GM21717 (cell line): ENCODE data around the gene LYZL4.

Experiments used
- ATAC-seq: cut with Tn5 transposase; IDR thresholded peaks from one replicate; pipeline ENCODE4 v1.9.1; 2021; ENCODE audit warnings: mild to moderate bottlenecking, moderate library complexity; ENCODE audit not compliant: unreplicated experiment

Gene LYZL4

DNA sequence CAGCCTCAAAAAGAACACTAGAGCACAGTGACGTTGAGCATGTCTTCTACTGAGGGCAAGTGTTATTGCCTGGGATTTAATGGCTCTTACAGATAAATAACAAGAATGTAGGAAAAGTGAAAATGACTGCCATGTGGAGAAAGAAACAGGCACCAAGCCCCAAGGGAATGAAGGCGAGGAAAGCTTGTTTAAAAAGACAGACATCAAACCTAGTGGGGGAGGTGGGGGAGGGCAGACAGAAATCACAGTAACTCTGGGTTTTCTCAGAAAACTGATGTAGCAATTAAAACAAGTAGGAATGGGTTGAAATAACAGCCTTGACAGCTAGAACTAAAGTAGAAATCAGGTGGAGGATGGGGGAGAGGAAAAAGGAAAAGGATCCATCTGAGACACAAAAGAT lies 18.4 kb upstream of the LYZL4 start:
- ATAC-seq = no peak

DNA sequence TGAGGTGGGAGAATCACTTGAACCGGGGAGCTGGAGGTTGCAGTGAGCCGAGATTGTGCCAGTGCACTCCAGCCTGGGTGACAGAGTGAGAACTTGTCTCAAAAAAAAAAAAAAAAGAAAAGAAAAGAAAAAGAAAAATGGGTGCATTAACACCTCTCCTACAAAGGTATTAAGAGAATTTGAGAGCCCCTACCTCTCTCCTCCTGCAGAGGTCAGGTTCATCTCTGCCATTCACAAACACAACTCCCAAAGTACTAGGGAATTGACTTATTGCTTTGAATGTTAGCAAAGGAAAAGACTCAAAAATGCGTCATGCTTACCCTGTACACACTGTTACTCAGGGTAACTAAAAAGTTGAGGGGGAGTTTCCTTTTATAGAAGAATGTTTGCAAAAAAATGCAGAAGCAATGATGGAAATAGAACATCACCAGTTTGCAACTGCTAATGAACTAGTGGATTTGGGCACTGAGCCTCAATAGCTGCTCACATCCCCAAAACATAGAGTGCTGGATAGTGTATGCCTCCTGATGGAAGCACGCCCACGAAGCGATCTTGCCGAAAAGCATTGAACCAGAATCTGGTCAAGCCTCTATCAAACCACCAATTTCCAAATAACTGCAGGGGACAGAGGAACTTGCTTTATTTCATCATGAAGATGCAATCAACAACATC lies 15.5 kb upstream of the LYZL4 start:
- no peak for ATAC-seq

DNA sequence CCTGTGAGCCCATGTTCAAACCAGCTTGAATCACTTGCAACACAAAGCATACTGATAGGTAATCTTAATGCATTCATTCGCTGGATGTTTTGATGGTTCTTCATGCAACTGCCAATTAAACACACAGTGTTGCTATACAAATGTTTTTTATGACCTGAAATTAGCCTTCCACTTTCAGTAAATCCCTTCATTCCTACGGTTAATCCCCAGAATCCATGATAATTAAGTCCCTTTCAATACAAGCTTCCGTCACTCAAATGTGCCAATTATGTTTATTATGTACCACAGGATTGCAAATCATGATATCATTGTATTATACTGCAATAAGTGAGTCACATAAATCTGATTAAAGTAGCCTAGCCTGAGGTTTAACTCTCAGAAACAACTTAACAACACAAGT lies 14.5 kb upstream of the LYZL4 start:
- no peak for ATAC-seq

DNA sequence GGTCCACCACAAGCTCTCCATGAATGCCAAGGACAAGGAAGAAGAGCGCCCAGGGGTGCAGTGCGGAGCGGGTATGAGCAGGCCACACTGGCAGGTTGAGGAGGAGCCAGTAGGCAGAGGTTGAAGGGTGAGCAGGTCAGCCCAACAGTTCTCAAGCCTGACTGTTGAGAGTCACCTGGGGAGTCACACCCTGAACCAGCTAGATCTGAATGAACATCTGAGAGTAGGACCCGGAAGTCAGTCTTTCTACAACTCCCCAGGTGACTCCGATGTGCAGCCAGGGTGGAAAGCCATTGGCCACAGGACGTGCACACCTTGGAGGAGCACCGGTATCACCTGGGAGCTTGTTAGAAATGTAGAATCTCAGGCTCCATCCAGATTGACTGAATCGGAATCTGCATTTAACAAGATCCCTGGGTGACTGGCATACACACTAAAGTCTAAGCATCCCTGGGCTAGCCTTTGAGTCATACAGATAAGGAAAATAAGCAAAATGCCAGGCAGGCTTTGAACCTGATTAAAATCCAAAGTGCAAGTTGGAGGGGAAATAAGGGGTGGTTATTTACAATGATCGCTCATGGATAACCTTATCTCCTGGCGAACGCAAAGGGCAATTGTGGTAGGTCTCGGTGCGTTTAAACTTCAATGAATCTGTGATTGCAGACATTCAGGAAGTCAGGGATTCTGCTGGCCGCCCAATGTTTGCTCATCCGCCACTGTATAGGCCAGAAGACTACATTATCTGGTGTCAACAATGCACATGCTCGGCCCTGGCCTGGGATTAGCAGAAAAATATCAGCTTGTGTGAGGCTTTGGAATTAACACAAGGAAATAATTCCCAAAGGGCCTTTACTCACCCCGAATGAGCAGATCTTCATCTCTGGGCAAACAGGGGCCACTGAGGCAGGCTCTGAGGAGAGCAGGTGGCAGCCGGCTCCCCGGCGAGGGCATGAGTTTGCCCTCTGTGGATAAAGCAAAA lies 11.7 kb upstream of the LYZL4 start:
- no peak for ATAC-seq

DNA sequence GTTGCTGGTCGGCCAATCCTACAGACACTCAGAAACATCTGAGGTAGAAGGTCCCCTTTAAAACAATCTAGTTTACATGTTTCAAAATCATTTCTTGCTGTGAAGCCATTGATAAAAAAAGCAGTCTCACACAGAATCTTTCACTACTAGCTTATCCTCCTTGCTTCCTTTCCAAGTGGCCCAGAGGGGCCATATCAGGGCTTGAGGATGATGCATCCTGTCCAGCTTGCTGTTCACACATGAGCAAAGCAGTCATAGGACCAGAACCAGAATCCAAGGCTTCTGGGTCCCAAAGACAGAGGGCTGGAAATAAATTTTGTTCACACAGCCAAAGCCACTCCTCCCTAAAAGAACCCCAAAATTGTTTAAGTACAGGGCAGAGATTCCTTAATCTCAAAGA lies 9.2 kb upstream of the LYZL4 start:
- ATAC-seq = no peak

DNA sequence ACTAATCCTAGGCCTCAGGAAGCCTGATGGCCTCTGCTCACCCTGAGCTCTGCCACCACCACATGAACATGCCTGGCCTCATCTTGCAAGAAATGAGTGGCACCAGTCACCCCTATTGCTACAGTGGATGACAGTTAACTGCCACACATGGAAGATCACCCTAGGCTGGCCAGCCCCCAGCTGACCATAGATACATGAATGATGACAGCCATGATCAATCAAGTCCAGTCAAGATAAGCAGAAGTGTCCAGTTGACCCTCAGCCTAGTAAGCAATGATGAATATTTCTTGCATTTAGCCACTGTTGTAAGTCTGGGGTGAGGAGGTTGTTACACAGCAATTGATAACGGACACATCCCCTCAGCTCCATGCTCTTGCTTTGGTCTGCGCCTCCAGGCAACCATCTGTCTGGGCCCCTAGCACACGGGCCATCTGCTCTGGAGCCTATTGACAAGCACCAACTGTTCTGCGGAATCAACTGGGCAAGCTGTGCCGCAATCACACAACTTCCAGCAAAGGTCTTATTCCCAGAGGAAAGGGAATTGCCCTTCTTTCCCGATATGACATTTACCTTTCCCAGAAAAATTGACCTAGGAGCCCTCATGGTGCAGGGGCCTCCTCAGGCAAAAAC lies 2.2 kb upstream of the LYZL4 start:
- ATAC-seq = no peak

- ATAC-seq = no peak
These were observed 1.0 kb upstream of the LYZL4 start for GRCh38 chr3:42411429-42411828.

DNA sequence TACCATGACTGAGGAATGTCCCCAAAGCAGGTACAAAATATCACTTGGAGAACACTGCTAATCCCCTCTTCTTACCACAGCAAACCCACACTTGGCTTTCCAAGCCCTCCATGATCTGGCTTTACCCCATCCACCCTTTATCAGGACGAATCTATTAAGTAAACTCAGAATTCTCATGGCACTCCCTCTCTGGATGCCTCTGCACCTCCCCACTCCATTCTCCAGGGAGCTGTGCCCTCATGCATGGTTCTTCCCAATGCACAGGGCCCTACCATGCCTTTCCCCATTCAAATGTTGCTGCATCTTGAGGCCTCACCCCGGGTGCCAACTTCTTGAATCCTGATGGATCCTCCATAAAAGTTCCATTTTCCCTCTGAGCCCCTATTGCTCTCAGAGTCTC lies 2.3 kb downstream of the LYZL4 start:
- no peak for ATAC-seq

DNA sequence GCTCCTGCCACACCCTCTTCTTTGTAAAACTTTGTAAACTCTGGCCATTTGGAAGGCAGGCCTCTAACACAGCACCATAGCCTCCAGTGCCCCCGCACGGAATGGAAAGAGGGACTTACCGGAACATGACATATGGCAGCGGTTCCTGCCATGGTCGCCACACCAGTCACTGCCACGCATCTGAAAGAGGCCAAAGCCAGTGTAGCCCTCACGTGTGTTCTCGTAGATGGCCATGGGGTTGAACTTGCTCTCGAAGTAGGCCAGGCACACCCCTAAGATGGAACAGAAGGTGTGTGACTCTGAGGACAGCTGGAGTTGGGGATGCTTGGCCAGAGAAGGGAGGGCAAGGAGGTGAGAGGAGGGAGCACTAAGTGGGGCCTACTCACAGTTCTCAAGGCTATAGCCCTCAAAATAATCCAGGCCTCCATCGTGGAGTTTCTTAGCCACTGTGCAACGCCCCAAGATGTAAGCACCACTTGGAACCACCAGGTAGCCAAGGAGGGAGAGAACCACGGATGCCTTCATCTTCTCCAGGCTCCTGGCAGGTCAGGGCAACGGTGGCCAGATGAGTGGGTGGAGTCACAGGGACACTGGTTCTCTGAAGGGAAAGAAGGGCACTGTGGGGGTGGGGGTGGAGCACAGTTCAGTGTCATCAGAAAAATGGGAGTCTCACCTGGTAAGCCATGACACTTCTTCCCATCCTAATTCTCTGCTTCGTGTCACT lies 3.5 kb downstream of the LYZL4 start:
- ATAC-seq = no peak

DNA sequence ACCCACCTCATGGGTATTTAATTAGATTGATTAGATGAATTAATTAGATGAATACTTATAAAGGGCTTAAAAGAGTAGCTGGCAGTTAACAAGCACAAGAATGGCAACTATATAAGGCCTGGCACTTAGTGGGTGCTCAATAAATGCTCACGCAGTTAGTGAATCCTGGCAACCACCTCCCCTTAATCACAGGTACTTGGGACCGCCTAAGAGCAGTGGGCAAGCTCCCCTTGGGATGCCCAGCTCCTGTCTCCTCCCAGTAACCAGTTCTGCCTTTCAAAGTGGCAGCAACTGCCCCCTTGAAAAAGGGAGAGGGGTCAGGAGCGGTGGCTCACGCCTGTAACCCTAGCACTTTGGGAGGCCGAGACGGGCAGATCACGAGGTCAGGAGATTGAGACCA lies 4.6 kb downstream of the LYZL4 start:
- ATAC-seq = no peak

DNA sequence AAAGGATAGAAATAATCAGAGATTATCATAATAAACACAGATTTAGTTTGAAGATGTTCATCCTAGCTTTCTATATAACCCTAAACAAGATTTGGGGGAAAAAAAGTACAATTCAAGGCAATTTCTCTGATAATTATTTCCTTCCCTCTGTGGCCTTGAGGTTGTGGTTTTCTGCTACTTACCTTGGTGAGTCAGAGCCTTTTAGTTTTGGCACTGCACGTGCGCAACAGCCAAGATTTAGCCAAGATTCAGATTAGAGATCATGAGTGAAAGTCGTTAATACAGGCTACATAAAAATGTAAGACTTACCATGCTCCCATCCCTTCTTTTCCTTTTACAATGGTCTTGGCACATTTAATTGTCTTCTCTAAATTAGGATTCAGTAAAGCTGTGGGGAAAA lies 6.7 kb downstream of the LYZL4 start:
- no peak for ATAC-seq

DNA sequence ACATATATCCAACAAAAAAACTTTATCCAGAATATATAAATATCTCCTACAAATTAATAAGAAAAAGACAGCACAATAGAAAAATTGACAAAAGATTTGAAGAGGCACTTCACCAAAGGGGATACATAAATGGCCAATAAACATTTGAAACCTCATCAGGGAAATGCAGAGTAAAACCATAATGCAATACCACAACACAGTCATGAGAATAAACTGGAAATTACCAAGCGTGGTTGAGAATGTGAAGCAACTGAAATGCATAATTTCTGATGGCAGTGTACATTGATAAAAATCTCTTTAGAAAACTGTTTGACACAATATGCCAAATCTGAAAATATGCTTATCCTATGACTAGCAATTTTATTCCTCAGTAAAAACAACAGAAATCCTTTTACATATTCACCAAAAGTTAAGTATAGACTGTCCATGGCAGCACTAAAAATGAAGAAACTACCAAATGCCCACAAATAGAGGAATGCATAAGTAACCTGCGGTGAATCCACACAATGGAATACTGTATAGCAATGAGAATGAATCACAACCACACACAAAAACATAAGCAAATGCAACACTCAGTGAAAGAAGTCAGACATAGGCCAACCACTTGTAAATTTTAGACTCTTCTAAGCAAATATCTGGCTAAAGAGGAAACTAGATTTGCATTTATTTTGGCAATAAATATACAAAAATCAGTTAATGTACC lies 7.9 kb downstream of the LYZL4 start:
- ATAC-seq = no peak

DNA sequence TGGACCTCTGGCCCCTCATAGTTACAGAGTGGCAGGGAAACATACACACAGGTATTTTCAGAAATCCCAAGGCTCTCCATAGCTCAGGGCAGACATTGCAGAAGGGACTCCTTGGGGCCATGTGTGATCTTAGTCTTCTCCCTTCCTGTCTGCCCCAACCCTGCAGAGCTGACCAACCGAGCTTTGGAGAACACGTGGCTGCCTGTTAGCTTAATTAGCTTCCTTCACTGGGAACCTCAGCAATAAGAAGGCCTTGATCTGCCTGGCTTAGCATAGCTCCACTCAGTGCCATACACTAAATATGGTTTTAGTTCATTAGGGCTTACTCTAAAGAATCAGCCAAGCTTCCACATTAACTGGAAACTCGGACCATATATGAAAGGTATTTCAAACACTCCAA lies 12.3 kb downstream of the LYZL4 start:
- no peak for ATAC-seq

- no peak for ATAC-seq
These were observed 12.8 kb downstream of the LYZL4 start for GRCh38 chr3:42397644-42398043.

GRCh38 chr3:42394579-42395288 lies 15.7 kb downstream of the LYZL4 start:
- ATAC-seq = no peak

- no peak for ATAC-seq
These were observed 22.4 kb downstream of the LYZL4 start for GRCh38 chr3:42387802-42388651.

- no peak for ATAC-seq
These were observed 28.8 kb downstream of the LYZL4 start for GRCh38 chr3:42381551-42382082.

DNA sequence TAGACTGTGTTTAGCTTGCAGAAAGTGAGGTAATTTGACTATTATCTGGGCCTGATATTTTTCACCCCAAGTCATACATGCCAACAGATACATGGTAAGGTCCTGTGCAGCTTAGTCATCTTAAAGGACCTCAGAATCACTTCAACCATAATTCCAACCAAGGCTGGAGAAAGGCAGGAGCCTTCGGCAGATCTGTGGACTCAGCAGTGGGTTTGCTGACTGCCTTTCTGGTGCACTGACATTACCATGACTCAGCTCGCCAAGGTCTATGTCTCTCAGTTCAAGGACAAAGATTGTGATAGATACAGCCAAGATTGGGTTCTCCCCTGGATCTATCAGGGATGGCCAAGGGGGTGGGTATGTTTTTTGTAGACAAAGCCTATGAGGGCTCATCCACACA lies 32.7 kb downstream of the LYZL4 start:
- no peak for ATAC-seq

DNA sequence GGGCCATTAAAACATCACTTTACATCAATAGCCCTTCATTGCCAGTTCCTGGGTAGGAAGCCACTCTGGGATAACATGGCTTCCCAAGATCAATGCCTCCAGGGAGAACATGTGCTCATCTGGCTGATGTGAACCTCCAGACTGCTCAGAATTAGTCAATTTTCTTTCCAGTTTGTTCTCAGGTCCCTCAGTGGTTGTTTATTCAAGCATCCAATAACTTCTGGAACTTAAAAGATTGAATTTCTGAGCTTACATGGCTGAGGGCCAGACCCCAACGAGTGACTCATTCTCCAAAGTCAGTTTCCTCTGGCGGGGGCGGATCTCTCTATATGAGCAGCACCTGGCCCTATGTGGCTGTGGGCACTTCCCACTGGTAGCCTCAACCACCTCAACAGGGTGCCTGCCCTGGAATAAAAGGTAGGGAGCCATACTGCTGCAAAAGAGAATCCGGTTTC lies 34.0 kb downstream of the LYZL4 start:
- ATAC-seq = no peak
